ENCODE results near the gene EDEM3. TPM values are rescaled to one million over a fixed set of nuclear protein-coding genes. Genes with fewer than 3 reads are reported as not detected.

EDEM3 gene
- total RNA-seq, 1 donor from 2014 or later = 36.8 TPM

DNA sequence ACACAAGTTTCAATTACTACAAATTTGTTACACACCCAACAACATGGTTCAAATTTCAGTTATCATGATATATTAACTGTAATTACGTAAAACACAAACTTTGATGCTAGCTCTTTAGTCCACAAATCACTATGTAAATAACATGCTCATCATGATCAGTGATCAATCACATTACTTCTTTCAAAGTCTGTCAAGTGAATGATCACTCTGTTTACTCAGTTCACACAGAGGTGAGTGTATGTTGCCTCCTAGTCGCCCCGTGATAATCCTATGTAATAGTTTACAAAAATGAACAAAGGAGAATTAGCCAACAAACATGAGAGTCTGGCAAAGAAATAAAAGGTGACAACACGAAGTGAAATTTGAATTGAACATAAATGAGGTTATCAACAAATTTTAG is 14.3 kb downstream of the EDEM3 start:
- DNase-seq (ENCODE audit: extremely low spot score, unreplicated experiment) = no peak

DNA sequence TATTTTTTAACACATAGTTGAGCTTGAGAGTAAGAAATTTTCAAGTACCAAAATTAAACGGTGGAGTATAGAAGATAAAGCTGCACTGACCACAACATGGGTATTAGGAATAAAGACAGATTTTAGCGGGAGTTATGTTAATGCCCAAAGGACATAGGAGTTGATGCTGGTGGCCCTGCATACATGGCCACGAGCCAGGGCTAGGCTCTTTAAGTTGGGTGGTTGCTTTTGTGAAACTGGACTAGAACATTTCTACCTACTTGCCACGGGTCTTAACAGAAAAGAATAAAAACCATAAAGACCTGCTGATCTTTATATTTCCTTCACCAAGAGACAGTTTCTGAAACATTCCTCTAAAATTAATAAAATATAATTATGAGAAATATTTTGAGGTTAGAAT is 14.9 kb downstream of the EDEM3 start:
- Mint-ChIP-seq H3K27me3 (ENCODE audit: unreplicated experiment) (no peaks in the 10 kb centered on the region), H3K4me3 (ENCODE audit: unreplicated experiment) (no peak overlapping the region), H3K27ac (ENCODE audit: unreplicated experiment) (no peak overlapping the region), H3K4me1 (ENCODE audit: unreplicated experiment) (no peaks in the 10 kb centered on the region), H3K9me3 (ENCODE audit: unreplicated experiment) (no peaks in the 10 kb centered on the region), H3K36me3 (ENCODE audit: unreplicated experiment) (peaks cover 13% of the 10 kb centered on the region)
- no peak for DNase-seq (ENCODE audit: extremely low spot score, unreplicated experiment)
- TF ChIP-seq, protein P1, sequence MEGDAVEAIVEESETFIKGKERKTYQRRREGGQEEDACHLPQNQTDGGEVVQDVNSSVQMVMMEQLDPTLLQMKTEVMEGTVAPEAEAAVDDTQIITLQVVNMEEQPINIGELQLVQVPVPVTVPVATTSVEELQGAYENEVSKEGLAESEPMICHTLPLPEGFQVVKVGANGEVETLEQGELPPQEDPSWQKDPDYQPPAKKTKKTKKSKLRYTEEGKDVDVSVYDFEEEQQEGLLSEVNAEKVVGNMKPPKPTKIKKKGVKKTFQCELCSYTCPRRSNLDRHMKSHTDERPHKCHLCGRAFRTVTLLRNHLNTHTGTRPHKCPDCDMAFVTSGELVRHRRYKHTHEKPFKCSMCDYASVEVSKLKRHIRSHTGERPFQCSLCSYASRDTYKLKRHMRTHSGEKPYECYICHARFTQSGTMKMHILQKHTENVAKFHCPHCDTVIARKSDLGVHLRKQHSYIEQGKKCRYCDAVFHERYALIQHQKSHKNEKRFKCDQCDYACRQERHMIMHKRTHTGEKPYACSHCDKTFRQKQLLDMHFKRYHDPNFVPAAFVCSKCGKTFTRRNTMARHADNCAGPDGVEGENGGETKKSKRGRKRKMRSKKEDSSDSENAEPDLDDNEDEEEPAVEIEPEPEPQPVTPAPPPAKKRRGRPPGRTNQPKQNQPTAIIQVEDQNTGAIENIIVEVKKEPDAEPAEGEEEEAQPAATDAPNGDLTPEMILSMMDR (IDR thresholded peaks at IDR 0.05) = no peak

More for the DNA sequence above, 14.3 kb downstream of the EDEM3 start:
- no peaks in the 10 kb centered on the region for H3K4me1 Mint-ChIP-seq (ENCODE audit: unreplicated experiment)
- TF ChIP-seq, protein P1 (IDR thresholded peaks at IDR 0.05) = no peak
- no peaks in the 10 kb centered on the region for H3K27me3 Mint-ChIP-seq (ENCODE audit: unreplicated experiment)
- no peak overlapping the region for H3K4me3 Mint-ChIP-seq (ENCODE audit: unreplicated experiment)
- H3K9me3 Mint-ChIP-seq (ENCODE audit: unreplicated experiment) = no peaks in the 10 kb centered on the region
- peaks cover 14% of the 10 kb centered on the region for H3K36me3 Mint-ChIP-seq (ENCODE audit: unreplicated experiment)
- no peak overlapping the region for H3K27ac Mint-ChIP-seq (ENCODE audit: unreplicated experiment)

DNA sequence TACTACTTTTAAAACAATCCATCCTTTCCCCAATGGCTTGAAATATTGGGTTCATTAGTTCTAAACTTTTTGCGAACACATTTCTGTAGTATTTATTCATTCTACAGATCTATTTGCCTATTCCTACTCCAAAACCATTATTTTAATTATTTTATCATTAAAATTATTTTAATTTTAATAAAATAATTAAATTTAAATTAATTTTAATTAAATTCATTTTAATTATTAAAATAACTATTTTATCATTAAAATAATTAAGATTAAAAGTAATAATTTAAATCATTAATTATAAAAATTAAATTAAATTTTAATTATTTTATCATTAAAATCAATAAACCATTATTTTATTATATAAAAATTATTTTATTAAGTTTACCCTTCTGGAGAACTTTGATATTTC is 15.6 kb downstream of the EDEM3 start:
- Mint-ChIP-seq H3K27ac (ENCODE audit: unreplicated experiment) (no peak overlapping the region), H3K27me3 (ENCODE audit: unreplicated experiment) (no peaks in the 10 kb centered on the region), H3K9me3 (ENCODE audit: unreplicated experiment) (no peaks in the 10 kb centered on the region), H3K36me3 (ENCODE audit: unreplicated experiment) (peaks cover 15% of the 10 kb centered on the region), H3K4me1 (ENCODE audit: unreplicated experiment) (no peaks in the 10 kb centered on the region), H3K4me3 (ENCODE audit: unreplicated experiment) (no peak overlapping the region)
- TF ChIP-seq, protein P1 (IDR thresholded peaks at IDR 0.05) = no peak
- DNase-seq (ENCODE audit: extremely low spot score, unreplicated experiment) = no peak

DNA sequence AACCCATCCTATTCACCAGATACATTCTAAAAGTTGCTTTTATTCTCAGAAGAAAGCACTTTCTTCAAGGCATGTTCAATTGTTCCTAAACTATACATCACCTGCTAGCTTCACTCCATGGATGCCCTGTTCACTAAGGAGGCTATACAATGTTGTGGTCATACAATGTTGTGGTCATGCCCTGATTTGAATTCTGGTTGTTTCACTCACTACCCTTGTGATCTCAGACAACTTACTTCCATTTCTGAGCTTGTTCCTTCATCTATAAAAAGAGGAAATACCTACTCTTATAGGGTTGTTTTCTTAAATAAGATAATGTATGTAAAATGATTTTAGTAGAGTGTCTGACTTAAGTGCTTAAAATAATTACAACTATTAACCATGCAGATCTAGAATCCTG is 19.7 kb downstream of the EDEM3 start:
- no peak for DNase-seq (ENCODE audit: extremely low spot score, unreplicated experiment)
- Mint-ChIP-seq H3K4me3 (ENCODE audit: unreplicated experiment) (no peak overlapping the region), H3K36me3 (ENCODE audit: unreplicated experiment) (peaks cover 34% of the 10 kb centered on the region), H3K4me1 (ENCODE audit: unreplicated experiment) (no peaks in the 10 kb centered on the region), H3K27ac (ENCODE audit: unreplicated experiment) (no peak overlapping the region), H3K9me3 (ENCODE audit: unreplicated experiment) (no peaks in the 10 kb centered on the region), H3K27me3 (ENCODE audit: unreplicated experiment) (no peaks in the 10 kb centered on the region)
- TF ChIP-seq, protein P1 (IDR thresholded peaks at IDR 0.05) = no peak

DNA sequence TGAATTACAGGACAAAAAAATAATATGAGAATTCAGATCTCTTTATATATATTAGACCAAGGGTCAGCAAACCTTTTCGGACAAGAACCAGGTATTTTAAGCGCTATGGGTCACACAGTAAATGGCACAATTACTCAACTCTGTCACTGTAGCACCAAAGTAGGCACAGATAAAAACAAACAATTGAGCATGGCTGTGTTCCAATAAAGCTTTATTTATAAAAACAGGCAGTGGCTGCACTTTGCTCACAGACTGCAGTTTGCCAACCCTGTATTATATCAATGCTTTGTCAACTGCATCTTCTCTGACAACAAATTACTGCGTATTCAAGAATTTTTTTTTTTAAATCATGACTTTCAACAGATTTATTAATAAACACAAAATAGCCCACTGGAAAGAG is 29.8 kb downstream of the EDEM3 start:
- DNase-seq (ENCODE audit: extremely low spot score, unreplicated experiment) = no peak
- H3K4me1 Mint-ChIP-seq (ENCODE audit: unreplicated experiment) = no peaks in the 10 kb centered on the region
- TF ChIP-seq, protein P1 (IDR thresholded peaks at IDR 0.05) = no peak
- no peak overlapping the region for H3K4me3 Mint-ChIP-seq (ENCODE audit: unreplicated experiment)
- no peaks in the 10 kb centered on the region for H3K27me3 Mint-ChIP-seq (ENCODE audit: unreplicated experiment)
- no peak overlapping the region for H3K27ac Mint-ChIP-seq (ENCODE audit: unreplicated experiment)
- peaks cover 44% of the 10 kb centered on the region for H3K36me3 Mint-ChIP-seq (ENCODE audit: unreplicated experiment)
- no peaks in the 10 kb centered on the region for H3K9me3 Mint-ChIP-seq (ENCODE audit: unreplicated experiment)
